Gastroesophageal sphincter (tissue), 4 donors: ENCODE data around the gene BTRC. TPM values are rescaled to one million over a fixed set of nuclear protein-coding genes. Genes with fewer than 3 reads are reported as not detected.

Source experiments
- ATAC-seq: fragments of 150-250 bp; one replicate; pipeline ENCODE4 v1.9.1; 2016; ENCODE audit warnings: mild to moderate bottlenecking, moderate library complexity
- H3K27ac ChIP-seq, 4 donors: fragments of 200-600 bp; sonication (generic) in 3 of 4; 1 replicate in 3 of 4; 2 replicates in 1 of 4; pipeline ENCODE4 v1.5.1; 2016 to 2019
- H3K27me3 ChIP-seq: fragments of 200-600 bp; sonication (generic); one replicate; pipeline ENCODE4 v1.5.1; 2019
- H3K36me3 ChIP-seq, 2 donors: fragments of 200-600 bp; sonication (generic); one replicate each; pipeline ENCODE4 v1.5.1; 2019; ENCODE audit warnings: control low read depth in 1 of 2
- H3K4me1 ChIP-seq, 3 donors: fragments of 200-600 bp; sonication (generic); 1 replicate in 2 of 3; 2 replicates in 1 of 3; pipeline ENCODE4 v1.5.1; 2016 to 2019; ENCODE audit warnings: control low read depth in 2 of 3
- H3K4me3 ChIP-seq, 2 donors: fragments of 200-600 bp; sonication (generic); one replicate each; pipeline ENCODE4 v1.5.1; 2019; ENCODE audit warnings: mild to moderate bottlenecking in 1 of 2, moderate library complexity in 1 of 2
- H3K9me3 ChIP-seq, 3 donors: fragments of 200-600 bp; sonication (generic); one replicate each; pipeline ENCODE4 v1.5.1; 2017 to 2019; ENCODE audit warnings: control low read depth in 2 of 3
- CTCF ChIP-seq, 4 experiments: fragments of 200-600 bp in 2 of 4; fragments of 450-650 bp in 2 of 4; sonication (generic) in 1 of 4; IDR thresholded peaks; one replicate each; pipeline ENCODE4 v1.5.1; 2017 to 2019; ENCODE audit warnings: antibody characterized with exemption in 4 of 4, mild to moderate bottlenecking in 2 of 4, moderate library complexity in 2 of 4
- EP300 ChIP-seq: sonication (generic); formaldehyde crosslinking; IDR thresholded peaks from one replicate; pipeline ENCODE4 v1.6.1; 2017; ENCODE audit warnings: antibody characterized with exemption, mild to moderate bottlenecking
- POLR2A ChIP-seq, 2 donors: fragments of 450-650 bp; IDR thresholded peaks; one replicate each; pipeline ENCODE4 v1.6.1; 2017; ENCODE audit warnings: antibody characterized with exemption in 2 of 2, mild to moderate bottlenecking in 2 of 2, moderate library complexity in 1 of 2
- POLR2AphosphoS5 ChIP-seq: sonication (generic); formaldehyde crosslinking; IDR thresholded peaks from one replicate; pipeline ENCODE4 v1.6.1; 2017; ENCODE audit warnings: antibody characterized with exemption
- WGBS, 2 donors: methylation state at CpG; one replicate each; pipeline ENCODE4 v1.1.5; 2018; ENCODE audit warnings: low coverage in 1 of 2; 5-methylcytosine and 5-hydroxymethylcytosine counted together
- total RNA-seq, 4 donors: library from RNA; depleted of rRNA; stranded (reverse); fragments of >200 nt; gene quantifications; one replicate each; pipeline ENCODE4 v1.1.0, GENCODE V29; 2016

Gene BTRC
- total RNA-seq, 4 donors from 2014 or later, result 9.0 to 15.6 (median 14.1) TPM

- WGBS, 2 donors, result 100% methylated on average over 1 of the region's 15 CpGs; no CpG with 5 or more reads in 1 of the 2 donors
- Histone ChIP-seq H3K4me3 (no peak overlapping the region), H3K27ac (no peak overlapping the region), H3K27me3 (peaks cover 66% of the 10 kb centered on the region), H3K36me3 (no peaks in the 10 kb centered on the region), H3K4me1 (peaks cover 0 to 4% (median 2%) of the 10 kb centered on the region in 3 donors), H3K9me3 (no peaks in the 10 kb centered on the region)
- TF ChIP-seq EP300, result no peak
- TF ChIP-seq CTCF (IDR thresholded peaks at IDR 0.05), result no peak
- no peak for TF ChIP-seq POLR2AphosphoS5
- TF ChIP-seq POLR2A (IDR thresholded peaks at IDR 0.05), result no peak
- ATAC-seq, result no peak
Measured at GRCh38 chr10:101561068-101561915, 207.3 kb downstream of the BTRC start.

DNA sequence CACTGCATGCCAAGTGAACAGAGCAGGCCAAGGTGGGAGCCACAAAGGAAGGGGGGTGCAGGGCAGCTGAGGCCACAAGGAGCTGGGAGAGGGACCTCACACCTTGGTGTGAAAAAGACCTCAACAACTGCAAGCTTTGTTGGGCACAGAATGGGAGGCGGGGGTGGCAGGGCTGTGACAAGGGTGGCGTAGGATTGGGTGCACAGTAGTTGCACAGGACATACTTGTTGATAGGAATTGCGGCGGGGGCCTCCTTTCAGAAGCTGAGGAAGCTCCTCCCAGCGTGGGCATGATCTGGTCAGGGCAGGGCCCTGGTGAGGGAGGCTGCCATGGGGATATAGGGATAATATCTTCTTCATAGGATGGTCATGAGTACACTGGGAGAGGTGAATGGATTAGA, 208.3 kb downstream of the BTRC start:
- Histone ChIP-seq H3K4me3 (no peak overlapping the region), H3K9me3 (no peaks in the 10 kb centered on the region), H3K36me3 (no peaks in the 10 kb centered on the region), H3K27ac (no peak overlapping the region), H3K4me1 (peaks cover 0 to 10% (median 7%) of the 10 kb centered on the region in 3 donors), H3K27me3 (peaks cover 75% of the 10 kb centered on the region)
- WGBS, 2 donors, result 75 to 100% methylated on average over 1 to 2 of the region's 5 CpGs
- ATAC-seq, result no peak
- TF ChIP-seq EP300 (no peak), POLR2A (IDR thresholded peaks at IDR 0.05) (no peak), POLR2AphosphoS5 (no peak), CTCF (IDR thresholded peaks at IDR 0.05) (no peak)

GRCh38 chr10:101563007-101563406, 209.0 kb downstream of the BTRC start:
- WGBS, 2 donors, result 67% methylated on average over 1 to 2 of the region's 3 CpGs
- Histone ChIP-seq H3K9me3 (no peaks in the 10 kb centered on the region), H3K4me3 (no peak overlapping the region), H3K27me3 (peaks cover 83% of the 10 kb centered on the region), H3K4me1 (peaks cover 0 to 10% (median 7%) of the 10 kb centered on the region in 3 donors), H3K27ac (no peak overlapping the region), H3K36me3 (no peaks in the 10 kb centered on the region)
- TF ChIP-seq EP300, result no peak
- TF ChIP-seq CTCF (IDR thresholded peaks at IDR 0.05), result no peak
- TF ChIP-seq POLR2AphosphoS5, result no peak
- TF ChIP-seq POLR2A (IDR thresholded peaks at IDR 0.05), result no peak
- ATAC-seq, result no peak

GRCh38 chr10:101563497-101564040, 209.6 kb downstream of the BTRC start:
- Histone ChIP-seq H3K36me3 (no peaks in the 10 kb centered on the region), H3K27me3 (peaks cover 89% of the 10 kb centered on the region), H3K27ac (no peak overlapping the region), H3K9me3 (no peaks in the 10 kb centered on the region), H3K4me3 (no peak overlapping the region), H3K4me1 (peaks cover 0 to 10% (median 7%) of the 10 kb centered on the region in 3 donors)
- TF ChIP-seq POLR2A (IDR thresholded peaks at IDR 0.05), result no peak
- TF ChIP-seq POLR2AphosphoS5, result no peak
- TF ChIP-seq CTCF (IDR thresholded peaks at IDR 0.05), result no peak
- no peak for TF ChIP-seq EP300
- no peak for ATAC-seq
- WGBS, 2 donors, result 50 to 61% methylated on average over 2 to 5 of the region's 11 CpGs
